NCI-H128 (cell line): Measurements from ENCODE around the gene SKIC2.
"Not testable (repeated sequence)": the region's sequence is repeated elsewhere in the genome, so short reads cannot be mapped to it uniquely, and the experiment has no call there.

ENCODE experiments used
- DNase-seq: peaks from one replicate; lab custom pipeline; 2025; ENCODE audit not compliant: unreplicated experiment; lab: John Stamatoyannopoulos, UW

The SKIC2 gene

GRCh38 chr6:32003301-32003700 lies 44.3 kb downstream of the SKIC2 start:
- DNase-seq = not testable (repeated sequence)

DNA sequence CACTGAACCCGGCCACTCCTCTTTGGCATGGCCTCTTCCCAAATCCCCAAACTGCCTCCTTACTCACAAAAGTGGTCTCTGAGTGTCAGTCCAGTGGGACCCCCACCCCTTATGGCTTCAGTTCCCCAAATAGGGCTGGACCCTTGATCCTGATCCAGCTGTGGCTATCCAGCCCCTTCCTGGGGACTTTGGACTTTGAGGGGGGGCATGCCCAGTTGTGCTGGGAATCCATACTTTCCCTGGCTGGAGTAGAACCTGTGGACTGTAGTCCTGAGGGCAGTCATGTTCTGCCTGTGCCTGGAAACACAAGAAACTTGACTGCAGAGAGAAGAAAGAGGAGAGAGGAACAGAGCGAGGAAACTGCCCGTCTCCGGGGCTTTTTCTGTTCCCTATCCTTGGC lies 45.4 kb downstream of the SKIC2 start:
- DNase-seq = not testable (repeated sequence)

- DNase-seq = not testable (repeated sequence)
Measured at GRCh38 chr6:32004864-32005537, 46.0 kb downstream of the SKIC2 start.

DNA sequence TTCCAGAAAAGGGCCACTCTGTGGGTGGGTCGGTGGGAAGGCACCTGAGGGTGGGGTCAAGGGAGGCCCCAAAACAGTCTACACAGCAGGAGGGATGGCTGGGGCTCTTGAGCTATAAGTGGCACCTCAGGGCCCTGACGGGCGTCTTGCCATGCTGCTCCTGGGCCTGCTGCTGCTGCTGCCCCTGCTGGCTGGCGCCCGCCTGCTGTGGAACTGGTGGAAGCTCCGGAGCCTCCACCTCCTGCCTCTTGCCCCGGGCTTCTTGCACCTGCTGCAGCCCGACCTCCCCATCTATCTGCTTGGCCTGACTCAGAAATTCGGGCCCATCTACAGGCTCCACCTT lies 46.5 kb downstream of the SKIC2 start:
- DNase-seq = not testable (repeated sequence)

- not testable (repeated sequence) for DNase-seq
Measured at GRCh38 chr6:32005991-32006529, 47.1 kb downstream of the SKIC2 start.

DNA sequence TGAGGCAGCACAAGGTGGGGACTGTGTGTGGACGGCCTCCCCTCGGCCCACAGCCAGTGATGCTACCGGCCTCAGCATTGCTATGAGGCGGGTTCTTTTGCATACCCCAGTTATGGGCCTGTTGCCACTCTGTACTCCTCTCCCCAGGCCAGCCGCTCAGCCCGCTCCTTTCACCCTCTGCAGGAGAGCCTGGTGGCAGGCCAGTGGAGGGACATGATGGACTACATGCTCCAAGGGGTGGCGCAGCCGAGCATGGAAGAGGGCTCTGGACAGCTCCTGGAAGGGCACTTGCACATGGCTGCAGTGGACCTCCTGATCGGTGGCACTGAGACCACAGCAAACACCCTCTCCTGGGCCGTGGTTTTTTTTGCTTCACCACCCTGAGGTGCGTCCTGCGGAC lies 48.1 kb downstream of the SKIC2 start:
- not testable (repeated sequence) for DNase-seq

DNA sequence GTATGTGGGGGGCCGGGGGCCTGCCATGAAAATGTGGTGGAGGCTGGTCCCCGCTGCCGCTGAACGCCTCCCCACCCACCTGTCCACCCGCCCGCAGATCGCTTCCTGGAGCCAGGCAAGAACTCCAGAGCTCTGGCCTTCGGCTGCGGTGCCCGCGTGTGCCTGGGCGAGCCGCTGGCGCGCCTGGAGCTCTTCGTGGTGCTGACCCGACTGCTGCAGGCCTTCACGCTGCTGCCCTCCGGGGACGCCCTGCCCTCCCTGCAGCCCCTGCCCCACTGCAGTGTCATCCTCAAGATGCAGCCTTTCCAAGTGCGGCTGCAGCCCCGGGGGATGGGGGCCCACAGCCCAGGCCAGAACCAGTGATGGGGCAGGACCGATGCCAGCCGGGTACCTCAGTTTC lies 49.1 kb downstream of the SKIC2 start:
- DNase-seq = not testable (repeated sequence)

DNA sequence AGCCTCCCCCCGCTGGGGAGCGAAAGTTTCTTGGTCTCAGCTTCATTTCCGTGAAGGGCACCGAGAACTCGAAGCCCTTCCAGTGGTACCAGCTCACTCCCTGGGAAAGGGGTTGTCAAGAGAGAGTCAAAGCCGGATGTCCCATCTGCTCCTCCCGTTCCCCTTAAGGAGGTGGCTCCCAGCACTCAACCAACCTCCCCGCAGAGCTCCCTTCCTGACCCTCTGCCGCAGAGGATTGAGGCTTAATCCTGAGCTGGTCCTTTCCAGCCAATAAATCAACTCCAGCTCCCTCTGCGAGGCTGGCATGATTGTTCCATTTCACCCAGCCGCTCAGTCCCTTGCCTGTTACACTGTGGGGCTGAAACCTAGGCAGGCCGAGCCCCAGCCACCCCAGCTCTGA lies 49.6 kb downstream of the SKIC2 start:
- not testable (repeated sequence) for DNase-seq

GRCh38 chr6:32009537-32009936 lies 50.6 kb downstream of the SKIC2 start:
- DNase-seq = not testable (repeated sequence)

- DNase-seq = not testable (repeated sequence)
Measured at GRCh38 chr6:32010856-32011530, 52.0 kb downstream of the SKIC2 start.

GRCh38 chr6:32012941-32013617 lies 54.1 kb downstream of the SKIC2 start:
- DNase-seq = not testable (repeated sequence)

- DNase-seq = not testable (repeated sequence)
Measured at GRCh38 chr6:32013738-32014137, 54.8 kb downstream of the SKIC2 start.

DNA sequence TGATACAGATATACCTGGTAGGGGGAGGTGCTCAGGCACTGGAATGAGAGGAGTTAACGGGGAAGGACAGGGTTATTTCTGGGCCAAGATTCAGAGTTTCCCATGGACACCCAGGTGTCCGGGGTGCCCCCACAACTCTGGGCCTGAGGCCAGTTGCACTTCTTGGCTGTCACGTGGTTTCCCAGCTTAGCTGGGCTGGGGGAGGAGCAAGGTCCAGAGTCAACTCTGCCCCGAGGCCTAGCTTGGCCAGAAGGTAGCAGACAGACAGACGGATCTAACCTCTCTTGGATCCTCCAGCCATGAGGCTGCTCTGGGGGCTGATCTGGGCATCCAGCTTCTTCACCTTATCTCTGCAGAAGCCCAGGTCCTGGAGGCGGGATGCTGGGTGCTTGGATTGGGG lies 55.6 kb downstream of the SKIC2 start, which contains the start of gene C4B:
C4B (plus strand) TSS at position 249 of the 400 bp plus-strand sequence; CDS start at position 300, 51 bp downstream.
- DNase-seq = not testable (repeated sequence)
